ENCODE data around the gene MPRIP. TPM values are rescaled to one million over a fixed set of nuclear protein-coding genes. Genes with fewer than 3 reads are reported as not detected.

Gene MPRIP
- total RNA-seq, 1 donor from 2014 or later, result 102 TPM

DNA sequence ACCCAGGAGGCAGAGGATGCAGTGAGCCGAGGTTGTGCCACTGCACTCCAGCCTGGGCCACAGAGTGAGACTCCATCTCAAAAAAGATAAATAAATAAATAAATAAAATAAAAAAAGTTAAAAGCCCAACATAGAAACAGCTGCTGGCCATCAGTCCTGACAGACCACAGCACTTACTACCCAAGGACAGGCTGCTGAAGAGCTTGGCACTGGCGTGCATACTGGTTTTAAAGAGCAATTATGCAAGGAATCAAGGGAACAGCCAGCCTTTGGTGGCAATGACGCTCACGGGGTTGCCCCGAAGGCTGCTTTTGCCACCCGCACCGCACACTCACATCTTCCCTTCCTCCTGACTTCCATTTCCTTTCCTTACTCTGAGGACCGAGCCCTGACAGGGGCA is 159.7 kb downstream of the MPRIP start:
- DNase-seq (ENCODE audit: low read depth), result no peak
- TF ChIP-seq, protein P1, sequence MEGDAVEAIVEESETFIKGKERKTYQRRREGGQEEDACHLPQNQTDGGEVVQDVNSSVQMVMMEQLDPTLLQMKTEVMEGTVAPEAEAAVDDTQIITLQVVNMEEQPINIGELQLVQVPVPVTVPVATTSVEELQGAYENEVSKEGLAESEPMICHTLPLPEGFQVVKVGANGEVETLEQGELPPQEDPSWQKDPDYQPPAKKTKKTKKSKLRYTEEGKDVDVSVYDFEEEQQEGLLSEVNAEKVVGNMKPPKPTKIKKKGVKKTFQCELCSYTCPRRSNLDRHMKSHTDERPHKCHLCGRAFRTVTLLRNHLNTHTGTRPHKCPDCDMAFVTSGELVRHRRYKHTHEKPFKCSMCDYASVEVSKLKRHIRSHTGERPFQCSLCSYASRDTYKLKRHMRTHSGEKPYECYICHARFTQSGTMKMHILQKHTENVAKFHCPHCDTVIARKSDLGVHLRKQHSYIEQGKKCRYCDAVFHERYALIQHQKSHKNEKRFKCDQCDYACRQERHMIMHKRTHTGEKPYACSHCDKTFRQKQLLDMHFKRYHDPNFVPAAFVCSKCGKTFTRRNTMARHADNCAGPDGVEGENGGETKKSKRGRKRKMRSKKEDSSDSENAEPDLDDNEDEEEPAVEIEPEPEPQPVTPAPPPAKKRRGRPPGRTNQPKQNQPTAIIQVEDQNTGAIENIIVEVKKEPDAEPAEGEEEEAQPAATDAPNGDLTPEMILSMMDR (conservative IDR thresholded peaks at IDR 0.05; ENCODE audit: low read depth, low read length), result no peak
- H3K4me3 ChIP-seq (ENCODE audit: low read depth, low read length), result no peak overlapping the region

- DNase-seq (ENCODE audit: low read depth), result no peak
- H3K4me3 ChIP-seq (ENCODE audit: low read depth, low read length), result no peak overlapping the region
- TF ChIP-seq, protein P1 (conservative IDR thresholded peaks at IDR 0.05; ENCODE audit: low read depth, low read length), result no peak
Measured at GRCh38 chr17:17203173-17203730, 161.0 kb downstream of the MPRIP start.

DNA sequence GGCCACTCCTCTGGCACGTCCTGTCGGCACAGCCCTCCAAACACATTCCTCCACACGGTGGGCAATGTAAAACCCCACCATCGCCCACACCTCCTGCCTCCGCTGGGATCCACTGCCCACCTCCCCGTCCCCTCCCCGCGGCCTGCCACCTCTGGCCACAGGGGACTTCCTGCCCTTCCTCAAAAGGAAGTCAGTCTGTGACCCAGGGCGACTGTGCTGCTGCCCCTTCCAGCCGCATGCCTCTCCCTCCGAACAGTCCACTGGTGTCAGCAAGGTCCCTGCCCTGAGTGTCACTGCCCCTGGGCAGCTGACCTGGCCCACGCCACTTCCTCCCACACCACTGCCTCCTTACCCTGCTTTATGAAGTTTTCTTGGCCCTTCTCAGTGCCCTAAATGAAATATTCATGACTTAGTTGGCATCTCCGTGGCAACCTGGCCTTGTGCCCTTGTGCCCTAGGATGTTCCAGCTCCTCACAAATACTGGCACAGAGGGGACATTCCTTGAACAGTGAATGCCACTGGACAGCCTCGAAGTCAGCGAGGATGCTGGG is 161.9 kb downstream of the MPRIP start:
- DNase-seq (ENCODE audit: low read depth), result no peak
- TF ChIP-seq, protein P1 (conservative IDR thresholded peaks at IDR 0.05; ENCODE audit: low read depth, low read length), result no peak
- H3K4me3 ChIP-seq (ENCODE audit: low read depth, low read length), result no peak overlapping the region

- DNase-seq (ENCODE audit: low read depth), result no peak
- H3K4me3 ChIP-seq (ENCODE audit: low read depth, low read length), result peak overlapping the region; percentile 66
- TF ChIP-seq, protein P1 (conservative IDR thresholded peaks at IDR 0.05; ENCODE audit: low read depth, low read length), result no peak
Measured at GRCh38 chr17:17204635-17205231, 162.5 kb downstream of the MPRIP start.

DNA sequence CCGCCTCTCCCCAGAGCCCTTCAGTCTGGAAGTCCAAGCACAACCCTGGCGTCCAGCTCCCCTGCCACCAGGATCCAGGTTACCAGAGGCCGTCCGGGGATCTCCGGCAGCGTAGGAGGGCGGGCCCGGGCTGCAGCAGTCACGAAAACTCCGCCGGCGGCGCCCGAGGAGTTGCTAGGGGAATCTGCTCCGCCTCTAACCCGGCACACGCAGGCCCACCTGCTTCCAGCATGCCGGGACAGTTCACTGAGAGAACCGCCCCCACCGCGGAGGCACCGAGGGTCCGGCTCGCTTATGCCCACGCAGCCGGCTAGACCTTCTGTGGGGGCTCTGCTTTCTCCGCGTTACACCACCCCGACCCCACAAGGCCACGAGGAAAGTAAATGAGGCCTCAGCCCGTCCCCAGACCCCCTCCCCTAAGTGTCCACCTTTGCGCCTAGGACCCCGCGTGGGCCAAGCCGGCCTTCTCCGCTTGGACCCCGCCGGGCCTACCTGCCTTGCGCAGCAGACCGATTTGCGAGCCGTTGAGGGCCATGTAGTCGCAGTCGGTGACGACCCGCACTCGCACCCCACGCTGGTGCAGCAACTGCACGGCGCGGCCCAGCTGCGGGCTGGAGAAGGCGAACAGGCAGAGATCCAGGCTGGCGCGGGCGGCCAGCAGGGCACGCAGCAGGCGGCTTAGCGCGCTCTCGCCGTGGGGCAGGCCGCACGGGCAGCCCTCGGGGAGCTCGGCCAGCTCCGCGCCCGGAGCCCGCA is 163.3 kb downstream of the MPRIP start:
- peak overlapping the region; percentile 66 for H3K4me3 ChIP-seq (ENCODE audit: low read depth, low read length)
- DNase-seq (ENCODE audit: low read depth), result no peak
- TF ChIP-seq, protein P1 (conservative IDR thresholded peaks at IDR 0.05; ENCODE audit: low read depth, low read length), result no peak

GRCh38 chr17:17206124-17206912 is 164.1 kb downstream of the MPRIP start, which contains the start of gene PLD6:
TSS of gene PLD6 (minus strand) at chr17:17206333. CDS start at chr17:17206286, 47 bp downstream.
- H3K4me3 ChIP-seq (ENCODE audit: low read depth, low read length), result peak within 1 kb of the TSS; percentile 66
- DNase-seq (ENCODE audit: low read depth), result no peak
- TF ChIP-seq, protein P1 (conservative IDR thresholded peaks at IDR 0.05; ENCODE audit: low read depth, low read length), result no peak

All from epithelial cell of proximal tubule (primary cell).